Keratinocyte (primary cell): ENCODE measurements around the gene SLC25A36. TPM values are rescaled to one million over a fixed set of nuclear protein-coding genes. Genes with fewer than 3 reads are reported as not detected.

Experiments
- DNase-seq: peaks from one replicate; pipeline ENCODE4 v3.0.0-alpha.2; 2011; ENCODE audit warnings: low read depth, missing footprints, low spot score
- FAIRE-seq: peaks from 2 replicates; lab custom pipeline; 2011; peaks lifted over from hg19 to GRCh38; lab: Jason Lieb, UNC
- H2AFZ ChIP-seq: 2 replicates; pipeline ENCODE4 v1.6.0; 2012; ENCODE audit warnings: low read length, control low read depth, inconsistent platforms; ENCODE audit not compliant: control insufficient read depth
- H3K27ac ChIP-seq: 2 replicates; pipeline ENCODE4 v1.5.1; 2011; ENCODE audit warnings: low read length; ENCODE audit not compliant: control insufficient read depth, insufficient read depth
- H3K27me3 ChIP-seq: 3 replicates; pipeline ENCODE4 v1.6.0; 2011; ENCODE audit warnings: low read length; ENCODE audit not compliant: control insufficient read depth, insufficient read depth; ENCODE audit errors: extremely low read depth
- H3K36me3 ChIP-seq, 2 experiments: 2 replicates in 1 of 2; 3 replicates in 1 of 2; pipeline ENCODE4 v1.5.1; 2011; ENCODE audit warnings: low read length in 2 of 2, mild to moderate bottlenecking in 1 of 2; ENCODE audit not compliant: control insufficient read depth in 2 of 2, insufficient read depth in 2 of 2; ENCODE audit errors: extremely low read depth in 1 of 2
- H3K4me1 ChIP-seq: 3 replicates; pipeline ENCODE4 v1.5.1; 2011; ENCODE audit warnings: low read length; ENCODE audit not compliant: control insufficient read depth, insufficient read depth; ENCODE audit errors: extremely low read depth
- H3K4me2 ChIP-seq: 3 replicates; pipeline ENCODE4 v1.6.0; 2011; ENCODE audit warnings: low read depth, low read length; ENCODE audit not compliant: control insufficient read depth, insufficient read depth; ENCODE audit errors: extremely low read depth
- H3K4me3 ChIP-seq, 3 experiments: fragments of 200-600 bp in 1 of 3; sonication (generic) in 1 of 3; 2 replicates in 2 of 3; 3 replicates in 1 of 3; pipeline ENCODE4 v1.5.1; 2011 to 2016; ENCODE audit warnings: low read length in 3 of 3, mild to moderate bottlenecking in 3 of 3, control low read depth in 2 of 3, inconsistent platforms in 1 of 3, low read depth in 1 of 3, mixed read lengths in 1 of 3, mixed run types in 1 of 3, moderate library complexity in 1 of 3; ENCODE audit not compliant: control insufficient read depth in 2 of 3, insufficient read depth in 2 of 3; ENCODE audit errors: extremely low read depth in 1 of 3
- H3K79me2 ChIP-seq: 2 replicates; pipeline ENCODE4 v1.6.0; 2012; ENCODE audit warnings: low read length; ENCODE audit not compliant: control insufficient read depth, insufficient read depth
- H3K9ac ChIP-seq: 3 replicates; pipeline ENCODE4 v1.6.0; 2011; ENCODE audit warnings: low read length; ENCODE audit not compliant: control insufficient read depth, insufficient read depth; ENCODE audit errors: extremely low read depth
- H3K9me1 ChIP-seq: 3 replicates; pipeline ENCODE4 v1.6.0; 2011; ENCODE audit warnings: low read length; ENCODE audit not compliant: control insufficient read depth, insufficient read depth; ENCODE audit errors: extremely low read depth
- H3K9me3 ChIP-seq: 2 replicates; pipeline ENCODE4 v1.5.1; 2012; ENCODE audit warnings: low read depth, low read length; ENCODE audit not compliant: control insufficient read depth
- H4K20me1 ChIP-seq: 3 replicates; pipeline ENCODE4 v1.6.0; 2011; ENCODE audit warnings: low read length; ENCODE audit not compliant: control insufficient read depth, insufficient read depth; ENCODE audit errors: extremely low read depth
- EZH2 ChIP-seq: IDR thresholded peaks from one replicate; pipeline ENCODE4 v1.6.1; 2012; ENCODE audit warnings: inconsistent platforms, mild to moderate bottlenecking, low read length, moderate library complexity
- dilution Hi-C: fragments of 300-500 bp; cut with MboI; formaldehyde crosslinking; loops from one replicate; pipeline ENCODE4 v1.7.0; 2020; ENCODE audit warnings: low sequenced_read_pairs; ENCODE audit not compliant: extremely low pct_ligation_motif_present
- polyA plus RNA-seq, 5 experiments: library from polyadenylated mRNA; depleted of rRNA in 3 of 5; stranded (reverse) in 3 of 5; stranded (forward) in 1 of 5; unstranded in 1 of 5; fragments of >200 nt; gene quantifications; 1 replicate in 1 of 5; 2 replicates in 3 of 5; 3 replicates in 1 of 5; pipeline versions ENCODE4 v1.2.1 to v1.2.3, GENCODE V29; 2011 to 2012; ENCODE audit warnings: missing spikeins in 2 of 5, low read depth in 1 of 5, low replicate concordance in 1 of 5
- TF ChIP-seq, protein P1 (sequence below), 3 experiments: IDR thresholded peaks in 1 of 3; conservative IDR thresholded peaks in 1 of 3; optimal IDR thresholded peaks in 1 of 3; 2 replicates in 2 of 3; 3 replicates in 1 of 3; pipeline versions ENCODE3 to v1.5.1; 2011; ENCODE audit warnings: low read length in 3 of 3, mild to moderate bottlenecking in 3 of 3, moderate library complexity in 2 of 3, control low read depth in 1 of 3, inconsistent platforms in 1 of 3; ENCODE audit not compliant: insufficient read depth in 2 of 3; ENCODE audit errors: extremely low read depth in 1 of 3

SLC25A36 gene
- polyA plus RNA-seq, 1 donor (not counting 4 experiments of a cell fraction or from before 2014, with no cell fraction given) = 69.2 TPM

GRCh38 chr3:140995881-140996280 lies 54.2 kb downstream of the SLC25A36 start:
- H3K36me3 ChIP-seq = no peaks in the 10 kb centered on the region
- no peak overlapping the region for H2AFZ ChIP-seq
- H3K79me2 ChIP-seq = no peaks in the 10 kb centered on the region
- no peak overlapping the region for H3K9ac ChIP-seq
- H3K4me2 ChIP-seq = no peak overlapping the region
- H3K27ac ChIP-seq = no peak overlapping the region
- no peaks in the 10 kb centered on the region for H3K27me3 ChIP-seq
- no peaks in the 10 kb centered on the region for H3K9me1 ChIP-seq
- FAIRE-seq = no peak
- dilution Hi-C loops = no loop called here
- H4K20me1 ChIP-seq = no peaks in the 10 kb centered on the region
- TF ChIP-seq, protein P1, sequence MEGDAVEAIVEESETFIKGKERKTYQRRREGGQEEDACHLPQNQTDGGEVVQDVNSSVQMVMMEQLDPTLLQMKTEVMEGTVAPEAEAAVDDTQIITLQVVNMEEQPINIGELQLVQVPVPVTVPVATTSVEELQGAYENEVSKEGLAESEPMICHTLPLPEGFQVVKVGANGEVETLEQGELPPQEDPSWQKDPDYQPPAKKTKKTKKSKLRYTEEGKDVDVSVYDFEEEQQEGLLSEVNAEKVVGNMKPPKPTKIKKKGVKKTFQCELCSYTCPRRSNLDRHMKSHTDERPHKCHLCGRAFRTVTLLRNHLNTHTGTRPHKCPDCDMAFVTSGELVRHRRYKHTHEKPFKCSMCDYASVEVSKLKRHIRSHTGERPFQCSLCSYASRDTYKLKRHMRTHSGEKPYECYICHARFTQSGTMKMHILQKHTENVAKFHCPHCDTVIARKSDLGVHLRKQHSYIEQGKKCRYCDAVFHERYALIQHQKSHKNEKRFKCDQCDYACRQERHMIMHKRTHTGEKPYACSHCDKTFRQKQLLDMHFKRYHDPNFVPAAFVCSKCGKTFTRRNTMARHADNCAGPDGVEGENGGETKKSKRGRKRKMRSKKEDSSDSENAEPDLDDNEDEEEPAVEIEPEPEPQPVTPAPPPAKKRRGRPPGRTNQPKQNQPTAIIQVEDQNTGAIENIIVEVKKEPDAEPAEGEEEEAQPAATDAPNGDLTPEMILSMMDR (optimal IDR thresholded peaks at IDR 0.05 in 1 of 3, IDR thresholded peaks at IDR 0.05 in 1 of 3, conservative IDR thresholded peaks at IDR 0.05 in 1 of 3; ENCODE audit: extremely low read depth in 1 of 3, insufficient read depth in 2 of 3, low read length in 3 of 3) = no peak
- TF ChIP-seq EZH2 = no peak
- H3K9me3 ChIP-seq = no peaks in the 10 kb centered on the region
- no peak for DNase-seq
- H3K4me3 ChIP-seq = no peak overlapping the region
- H3K4me1 ChIP-seq = no peaks in the 10 kb centered on the region

GRCh38 chr3:141000027-141000663 lies 58.5 kb downstream of the SLC25A36 start:
- H4K20me1 ChIP-seq = no peaks in the 10 kb centered on the region
- DNase-seq = no peak
- H3K4me1 ChIP-seq = no peaks in the 10 kb centered on the region
- dilution Hi-C loops = no loop called here
- H3K9ac ChIP-seq = no peak overlapping the region
- no peak overlapping the region for H3K4me2 ChIP-seq
- H3K27ac ChIP-seq = no peak overlapping the region
- H2AFZ ChIP-seq = no peak overlapping the region
- no peaks in the 10 kb centered on the region for H3K27me3 ChIP-seq
- no peaks in the 10 kb centered on the region for H3K36me3 ChIP-seq
- H3K79me2 ChIP-seq = no peaks in the 10 kb centered on the region
- peak; percentile 69 for FAIRE-seq
- TF ChIP-seq EZH2 = no peak
- TF ChIP-seq, protein P1 (optimal IDR thresholded peaks at IDR 0.05 in 1 of 3, IDR thresholded peaks at IDR 0.05 in 1 of 3, conservative IDR thresholded peaks at IDR 0.05 in 1 of 3; ENCODE audit: extremely low read depth in 1 of 3, insufficient read depth in 2 of 3, low read length in 3 of 3) = peak; percentile 84 to 91 (median 89)
- no peaks in the 10 kb centered on the region for H3K9me1 ChIP-seq
- H3K4me3 ChIP-seq = no peak overlapping the region
- H3K9me3 ChIP-seq = no peaks in the 10 kb centered on the region
